HEK293 (cell line): ENCODE measurements around the gene WASL.
A peak's percentile ranks its signal among the peaks of the same experiment; 100 is the strongest.

Source experiments
- GLIS1 ChIP-seq: fragments of 450-650 bp; formaldehyde crosslinking; IDR thresholded peaks from 2 replicates; pipeline ENCODE4 v1.5.1; 2016; ENCODE audit warnings: missing biosample characterization, missing genetic modification characterization
- HOXA7 ChIP-seq: sonication (generic); formaldehyde crosslinking; IDR thresholded peaks from 2 replicates; pipeline ENCODE4 v1.8.1; 2022; ENCODE audit warnings: missing genetic modification reagents, borderline replicate concordance
- KLF7 ChIP-seq: fragments of 450-650 bp; formaldehyde crosslinking; IDR thresholded peaks from 2 replicates; pipeline ENCODE4 v1.5.1; 2016; ENCODE audit warnings: missing biosample characterization, missing genetic modification characterization, borderline replicate concordance
- KLF8 ChIP-seq: fragments of 450-650 bp; formaldehyde crosslinking; IDR thresholded peaks from 2 replicates; pipeline ENCODE4 v1.5.1; 2016; ENCODE audit warnings: missing biosample characterization, missing genetic modification characterization
- SP2 ChIP-seq: fragments of 450-650 bp; formaldehyde crosslinking; IDR thresholded peaks from 2 replicates; pipeline ENCODE4 v1.5.1; 2016; ENCODE audit warnings: missing biosample characterization, missing genetic modification characterization
- SP3 ChIP-seq: fragments of 450-650 bp; formaldehyde crosslinking; IDR thresholded peaks from 2 replicates; pipeline ENCODE4 v1.5.1; 2016; ENCODE audit warnings: missing biosample characterization, missing genetic modification characterization
- ZBTB48 ChIP-seq: fragments of 450-650 bp; formaldehyde crosslinking; IDR thresholded peaks from 2 replicates; pipeline ENCODE4 v1.5.1; 2016; ENCODE audit warnings: missing biosample characterization, missing genetic modification characterization
- ZBTB7A ChIP-seq: fragments of 450-650 bp; formaldehyde crosslinking; IDR thresholded peaks from 2 replicates; pipeline ENCODE4 v1.5.1; 2016; ENCODE audit warnings: low read depth, missing biosample characterization, missing genetic modification characterization
- ZNF114 ChIP-seq: fragments of 450-650 bp; formaldehyde crosslinking; IDR thresholded peaks from 2 replicates; pipeline ENCODE4 v1.5.0; 2017; ENCODE audit warnings: missing biosample characterization, missing genetic modification characterization
- ZNF138 ChIP-seq: fragments of 450-650 bp; formaldehyde crosslinking; IDR thresholded peaks from 2 replicates; pipeline ENCODE4 v1.5.1; 2016; ENCODE audit warnings: missing biosample characterization, missing genetic modification characterization, borderline replicate concordance
- ZNF140 ChIP-seq: fragments of 450-650 bp; formaldehyde crosslinking; IDR thresholded peaks from 2 replicates; pipeline ENCODE4 v1.5.1; 2016; ENCODE audit warnings: missing biosample characterization, missing genetic modification characterization
- ZNF146 ChIP-seq: fragments of 450-650 bp; formaldehyde crosslinking; IDR thresholded peaks from 2 replicates; pipeline ENCODE4 v1.5.1; 2016; ENCODE audit warnings: missing biosample characterization, missing genetic modification characterization
- ZNF223 ChIP-seq: fragments of 450-650 bp; formaldehyde crosslinking; IDR thresholded peaks from 2 replicates; pipeline ENCODE4 v1.5.1; 2016; ENCODE audit warnings: missing biosample characterization, missing genetic modification characterization
- ZNF23 ChIP-seq: fragments of 450-650 bp; formaldehyde crosslinking; IDR thresholded peaks from 2 replicates; pipeline ENCODE4 v1.5.1; 2016; ENCODE audit warnings: missing biosample characterization, missing genetic modification characterization, borderline replicate concordance
- ZNF473 ChIP-seq: fragments of 450-650 bp; formaldehyde crosslinking; IDR thresholded peaks from 2 replicates; pipeline ENCODE4 v1.5.1; 2017; ENCODE audit warnings: missing biosample characterization, missing genetic modification characterization
- ZNF510 ChIP-seq: fragments of 450-650 bp; formaldehyde crosslinking; IDR thresholded peaks from 2 replicates; pipeline ENCODE4 v1.5.1; 2018; ENCODE audit warnings: mild to moderate bottlenecking, missing genetic modification characterization, missing biosample characterization; ENCODE audit not compliant: insufficient replicate concordance
- ZNF529 ChIP-seq: fragments of 450-650 bp; formaldehyde crosslinking; IDR thresholded peaks from 2 replicates; pipeline ENCODE4 v1.5.1; 2017; ENCODE audit warnings: missing genetic modification characterization, missing biosample characterization; ENCODE audit not compliant: insufficient replicate concordance
- ZNF549 ChIP-seq: fragments of 450-650 bp; IDR thresholded peaks from 2 replicates; pipeline ENCODE4 v1.5.1; 2018; ENCODE audit warnings: missing biosample characterization, missing genetic modification characterization, mild to moderate bottlenecking, inconsistent platforms, moderate library complexity
- ZNF596 ChIP-seq: fragments of 450-650 bp; IDR thresholded peaks from 2 replicates; pipeline ENCODE4 v1.5.0; 2018; ENCODE audit warnings: missing biosample characterization, mild to moderate bottlenecking, missing genetic modification characterization, moderate library complexity
- ZNF626 ChIP-seq: fragments of 450-650 bp; sonication (Bioruptor Pico); formaldehyde crosslinking; IDR thresholded peaks from 2 replicates; pipeline ENCODE4 v1.5.1; 2018; ENCODE audit warnings: missing biosample characterization, missing genetic modification characterization, inconsistent platforms
- ZNF658 ChIP-seq: fragments of 450-650 bp; formaldehyde crosslinking; IDR thresholded peaks from 2 replicates; pipeline ENCODE4; 2016; ENCODE audit warnings: missing biosample characterization, missing genetic modification characterization
- ZNF768 ChIP-seq: fragments of 450-650 bp; formaldehyde crosslinking; IDR thresholded peaks from 2 replicates; pipeline ENCODE4 v1.5.1; 2018; ENCODE audit warnings: missing biosample characterization, mild to moderate bottlenecking, missing genetic modification characterization
- ZSCAN16 ChIP-seq: fragments of 450-650 bp; formaldehyde crosslinking; IDR thresholded peaks from 2 replicates; pipeline ENCODE4 v1.5.1; 2016; ENCODE audit warnings: missing biosample characterization, missing genetic modification characterization
- TF ChIP-seq, protein P1 (sequence below): fragments of 450-650 bp; formaldehyde crosslinking; IDR thresholded peaks from 2 replicates; pipeline ENCODE4 v1.5.1; 2016; ENCODE audit warnings: missing biosample characterization, missing genetic modification characterization
- TF ChIP-seq, protein P2 (sequence below): fragments of 450-650 bp; formaldehyde crosslinking; IDR thresholded peaks from 2 replicates; pipeline ENCODE4 v1.5.1; 2016; ENCODE audit warnings: missing biosample characterization, missing genetic modification characterization
- TF ChIP-seq, protein P3 (sequence below): fragments of 450-650 bp; formaldehyde crosslinking; IDR thresholded peaks from 2 replicates; pipeline ENCODE4 v1.5.1; 2017; ENCODE audit warnings: missing biosample characterization, missing genetic modification characterization
- TF ChIP-seq, protein P4 (sequence below): fragments of 450-650 bp; formaldehyde crosslinking; IDR thresholded peaks from 2 replicates; pipeline ENCODE4 v1.5.1; 2016; ENCODE audit warnings: missing biosample characterization, missing genetic modification characterization, borderline replicate concordance
- TF ChIP-seq, protein P5 (sequence below): fragments of 450-650 bp; IDR thresholded peaks from 2 replicates; pipeline ENCODE4 v1.5.1; 2018; ENCODE audit warnings: missing biosample characterization, missing genetic modification characterization

Gene WASL

DNA sequence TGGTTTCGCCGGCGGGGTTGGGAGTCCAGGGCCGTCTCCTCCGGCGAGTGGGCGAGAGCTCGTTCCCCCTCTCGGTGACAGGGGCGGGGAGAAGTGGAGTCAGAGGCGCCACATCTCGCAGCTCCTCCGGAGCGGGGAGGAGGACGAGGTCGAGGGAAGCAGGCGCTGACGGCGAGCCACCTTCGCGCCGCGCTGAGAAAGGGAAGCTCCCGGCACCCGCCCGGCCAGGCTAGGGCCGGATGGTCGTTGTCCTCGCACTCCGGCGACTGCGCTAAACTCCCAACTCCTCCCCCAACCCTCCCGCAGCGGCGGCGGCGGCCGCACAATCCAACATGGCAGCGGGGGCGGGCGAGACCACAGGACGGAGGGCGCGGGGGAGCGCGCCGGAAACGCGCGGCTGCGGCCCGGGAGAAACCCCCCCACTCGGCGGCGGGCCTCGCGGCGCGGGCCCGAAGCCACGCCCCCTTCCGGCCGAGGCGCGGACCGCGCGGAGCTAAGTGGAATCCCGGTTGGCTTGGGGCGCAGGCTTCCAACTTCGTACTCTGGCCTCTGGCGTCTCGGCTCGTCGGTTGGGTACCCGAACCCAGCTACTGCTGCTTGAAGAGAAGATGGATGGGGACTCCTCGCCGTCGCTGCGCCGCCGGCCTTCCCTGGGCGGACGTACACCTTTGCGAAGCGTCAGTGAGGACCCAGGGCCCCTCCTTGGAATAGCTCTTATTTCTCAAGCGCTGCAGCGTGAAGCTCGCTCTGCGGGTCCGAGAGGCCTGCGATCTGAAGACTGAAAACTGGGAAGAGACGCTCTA lies at the start of gene WASL (continued):
- TF ChIP-seq ZNF510 (tag by site-specific recombination) (no peak), ZNF23 (tag by site-specific recombination) (no peak), GLIS1 (tag by site-specific recombination) (peak; percentile 79), ZNF529 (tag by site-specific recombination) (no peak), ZNF596 (tag by site-specific recombination) (no peak), ZSCAN16 (tag by site-specific recombination) (no peak), ZNF626 (tag by site-specific recombination) (0 out of 2 replicates have a peak, but pooled peaks have one; percentile 61), ZNF549 (tag by site-specific recombination) (0 out of 2 replicates have a peak, but pooled peaks have one; percentile 23), KLF8 (tag by site-specific recombination) (peak; percentile 72; the same call in 1 of the 2 replicates), ZNF138 (tag by site-specific recombination) (no peak), ZNF223 (tag by site-specific recombination) (no peak), ZBTB48 (no peak), SP3 (tag by site-specific recombination) (peak; percentile 47), SP2 (tag by site-specific recombination) (peak; percentile 69), ZNF114 (no peak), ZNF768 (tag by site-specific recombination) (no peak), ZNF140 (no peak), ZNF146 (tag by site-specific recombination) (no peak; the same call in 1 of the 2 replicates), KLF7 (tag by site-specific recombination) (no peak; the same call in 1 of the 2 replicates), ZNF658 (tag by site-specific recombination) (no peak), ZBTB7A (0 out of 2 replicates have a peak, but pooled peaks have one; percentile 23), ZNF473 (tag by site-specific recombination) (no peak), HOXA7 (CRISPR knock-in tag) (no peak)
- TF ChIP-seq, protein P1, sequence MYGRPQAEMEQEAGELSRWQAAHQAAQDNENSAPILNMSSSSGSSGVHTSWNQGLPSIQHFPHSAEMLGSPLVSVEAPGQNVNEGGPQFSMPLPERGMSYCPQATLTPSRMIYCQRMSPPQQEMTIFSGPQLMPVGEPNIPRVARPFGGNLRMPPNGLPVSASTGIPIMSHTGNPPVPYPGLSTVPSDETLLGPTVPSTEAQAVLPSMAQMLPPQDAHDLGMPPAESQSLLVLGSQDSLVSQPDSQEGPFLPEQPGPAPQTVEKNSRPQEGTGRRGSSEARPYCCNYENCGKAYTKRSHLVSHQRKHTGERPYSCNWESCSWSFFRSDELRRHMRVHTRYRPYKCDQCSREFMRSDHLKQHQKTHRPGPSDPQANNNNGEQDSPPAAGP (tag by site-specific recombination), result peak; percentile 24; the same call in 1 of the 2 replicates
- TF ChIP-seq, protein P2, sequence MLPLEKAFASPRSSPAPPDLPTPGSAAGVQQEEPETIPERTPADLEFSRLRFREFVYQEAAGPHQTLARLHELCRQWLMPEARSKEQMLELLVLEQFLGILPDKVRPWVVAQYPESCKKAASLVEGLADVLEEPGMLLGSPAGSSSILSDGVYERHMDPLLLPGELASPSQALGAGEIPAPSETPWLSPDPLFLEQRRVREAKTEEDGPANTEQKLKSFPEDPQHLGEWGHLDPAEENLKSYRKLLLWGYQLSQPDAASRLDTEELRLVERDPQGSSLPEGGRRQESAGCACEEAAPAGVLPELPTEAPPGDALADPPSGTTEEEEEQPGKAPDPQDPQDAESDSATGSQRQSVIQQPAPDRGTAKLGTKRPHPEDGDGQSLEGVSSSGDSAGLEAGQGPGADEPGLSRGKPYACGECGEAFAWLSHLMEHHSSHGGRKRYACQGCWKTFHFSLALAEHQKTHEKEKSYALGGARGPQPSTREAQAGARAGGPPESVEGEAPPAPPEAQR, result no peak
- TF ChIP-seq, protein P3, sequence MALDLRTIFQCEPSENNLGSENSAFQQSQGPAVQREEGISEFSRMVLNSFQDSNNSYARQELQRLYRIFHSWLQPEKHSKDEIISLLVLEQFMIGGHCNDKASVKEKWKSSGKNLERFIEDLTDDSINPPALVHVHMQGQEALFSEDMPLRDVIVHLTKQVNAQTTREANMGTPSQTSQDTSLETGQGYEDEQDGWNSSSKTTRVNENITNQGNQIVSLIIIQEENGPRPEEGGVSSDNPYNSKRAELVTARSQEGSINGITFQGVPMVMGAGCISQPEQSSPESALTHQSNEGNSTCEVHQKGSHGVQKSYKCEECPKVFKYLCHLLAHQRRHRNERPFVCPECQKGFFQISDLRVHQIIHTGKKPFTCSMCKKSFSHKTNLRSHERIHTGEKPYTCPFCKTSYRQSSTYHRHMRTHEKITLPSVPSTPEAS (tag by site-specific recombination), result no peak
- TF ChIP-seq, protein P4, sequence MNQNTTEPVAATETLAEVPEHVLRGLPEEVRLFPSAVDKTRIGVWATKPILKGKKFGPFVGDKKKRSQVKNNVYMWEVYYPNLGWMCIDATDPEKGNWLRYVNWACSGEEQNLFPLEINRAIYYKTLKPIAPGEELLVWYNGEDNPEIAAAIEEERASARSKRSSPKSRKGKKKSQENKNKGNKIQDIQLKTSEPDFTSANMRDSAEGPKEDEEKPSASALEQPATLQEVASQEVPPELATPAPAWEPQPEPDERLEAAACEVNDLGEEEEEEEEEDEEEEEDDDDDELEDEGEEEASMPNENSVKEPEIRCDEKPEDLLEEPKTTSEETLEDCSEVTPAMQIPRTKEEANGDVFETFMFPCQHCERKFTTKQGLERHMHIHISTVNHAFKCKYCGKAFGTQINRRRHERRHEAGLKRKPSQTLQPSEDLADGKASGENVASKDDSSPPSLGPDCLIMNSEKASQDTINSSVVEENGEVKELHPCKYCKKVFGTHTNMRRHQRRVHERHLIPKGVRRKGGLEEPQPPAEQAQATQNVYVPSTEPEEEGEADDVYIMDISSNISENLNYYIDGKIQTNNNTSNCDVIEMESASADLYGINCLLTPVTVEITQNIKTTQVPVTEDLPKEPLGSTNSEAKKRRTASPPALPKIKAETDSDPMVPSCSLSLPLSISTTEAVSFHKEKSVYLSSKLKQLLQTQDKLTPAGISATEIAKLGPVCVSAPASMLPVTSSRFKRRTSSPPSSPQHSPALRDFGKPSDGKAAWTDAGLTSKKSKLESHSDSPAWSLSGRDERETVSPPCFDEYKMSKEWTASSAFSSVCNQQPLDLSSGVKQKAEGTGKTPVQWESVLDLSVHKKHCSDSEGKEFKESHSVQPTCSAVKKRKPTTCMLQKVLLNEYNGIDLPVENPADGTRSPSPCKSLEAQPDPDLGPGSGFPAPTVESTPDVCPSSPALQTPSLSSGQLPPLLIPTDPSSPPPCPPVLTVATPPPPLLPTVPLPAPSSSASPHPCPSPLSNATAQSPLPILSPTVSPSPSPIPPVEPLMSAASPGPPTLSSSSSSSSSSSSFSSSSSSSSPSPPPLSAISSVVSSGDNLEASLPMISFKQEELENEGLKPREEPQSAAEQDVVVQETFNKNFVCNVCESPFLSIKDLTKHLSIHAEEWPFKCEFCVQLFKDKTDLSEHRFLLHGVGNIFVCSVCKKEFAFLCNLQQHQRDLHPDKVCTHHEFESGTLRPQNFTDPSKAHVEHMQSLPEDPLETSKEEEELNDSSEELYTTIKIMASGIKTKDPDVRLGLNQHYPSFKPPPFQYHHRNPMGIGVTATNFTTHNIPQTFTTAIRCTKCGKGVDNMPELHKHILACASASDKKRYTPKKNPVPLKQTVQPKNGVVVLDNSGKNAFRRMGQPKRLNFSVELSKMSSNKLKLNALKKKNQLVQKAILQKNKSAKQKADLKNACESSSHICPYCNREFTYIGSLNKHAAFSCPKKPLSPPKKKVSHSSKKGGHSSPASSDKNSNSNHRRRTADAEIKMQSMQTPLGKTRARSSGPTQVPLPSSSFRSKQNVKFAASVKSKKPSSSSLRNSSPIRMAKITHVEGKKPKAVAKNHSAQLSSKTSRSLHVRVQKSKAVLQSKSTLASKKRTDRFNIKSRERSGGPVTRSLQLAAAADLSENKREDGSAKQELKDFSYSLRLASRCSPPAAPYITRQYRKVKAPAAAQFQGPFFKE (tag by site-specific recombination), result no peak
- TF ChIP-seq, protein P5, sequence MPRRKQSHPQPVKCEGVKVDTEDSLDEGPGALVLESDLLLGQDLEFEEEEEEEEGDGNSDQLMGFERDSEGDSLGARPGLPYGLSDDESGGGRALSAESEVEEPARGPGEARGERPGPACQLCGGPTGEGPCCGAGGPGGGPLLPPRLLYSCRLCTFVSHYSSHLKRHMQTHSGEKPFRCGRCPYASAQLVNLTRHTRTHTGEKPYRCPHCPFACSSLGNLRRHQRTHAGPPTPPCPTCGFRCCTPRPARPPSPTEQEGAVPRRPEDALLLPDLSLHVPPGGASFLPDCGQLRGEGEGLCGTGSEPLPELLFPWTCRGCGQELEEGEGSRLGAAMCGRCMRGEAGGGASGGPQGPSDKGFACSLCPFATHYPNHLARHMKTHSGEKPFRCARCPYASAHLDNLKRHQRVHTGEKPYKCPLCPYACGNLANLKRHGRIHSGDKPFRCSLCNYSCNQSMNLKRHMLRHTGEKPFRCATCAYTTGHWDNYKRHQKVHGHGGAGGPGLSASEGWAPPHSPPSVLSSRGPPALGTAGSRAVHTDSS (tag by site-specific recombination), result no peak
